Measurements from ENCODE around the gene POLG.
"Not testable (repeated sequence)": the region's sequence is repeated elsewhere in the genome, so short reads cannot be mapped to it uniquely, and the experiment has no call there.

Gene POLG

DNA sequence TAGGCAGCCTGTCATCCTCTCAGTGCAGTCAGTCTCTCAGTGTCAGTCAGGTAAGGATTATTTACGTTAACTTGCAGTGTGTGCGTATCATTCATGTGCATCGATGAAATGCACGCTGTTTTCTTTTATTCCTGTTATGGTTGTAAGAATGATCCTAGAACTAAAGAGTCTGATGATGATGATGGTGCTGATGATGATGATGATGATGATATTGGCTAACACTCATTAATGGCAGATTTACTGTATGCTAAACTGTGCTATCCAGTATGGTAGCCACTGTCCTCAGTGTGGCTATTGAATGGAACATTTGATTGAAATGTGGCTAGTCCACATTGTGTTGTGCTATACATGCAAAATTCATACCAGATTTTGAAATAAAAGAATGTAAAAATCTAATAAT lies 51.4 kb downstream of the POLG start:
- H3K27ac ChIP-seq = no peak overlapping the region
- TF ChIP-seq, protein P1, sequence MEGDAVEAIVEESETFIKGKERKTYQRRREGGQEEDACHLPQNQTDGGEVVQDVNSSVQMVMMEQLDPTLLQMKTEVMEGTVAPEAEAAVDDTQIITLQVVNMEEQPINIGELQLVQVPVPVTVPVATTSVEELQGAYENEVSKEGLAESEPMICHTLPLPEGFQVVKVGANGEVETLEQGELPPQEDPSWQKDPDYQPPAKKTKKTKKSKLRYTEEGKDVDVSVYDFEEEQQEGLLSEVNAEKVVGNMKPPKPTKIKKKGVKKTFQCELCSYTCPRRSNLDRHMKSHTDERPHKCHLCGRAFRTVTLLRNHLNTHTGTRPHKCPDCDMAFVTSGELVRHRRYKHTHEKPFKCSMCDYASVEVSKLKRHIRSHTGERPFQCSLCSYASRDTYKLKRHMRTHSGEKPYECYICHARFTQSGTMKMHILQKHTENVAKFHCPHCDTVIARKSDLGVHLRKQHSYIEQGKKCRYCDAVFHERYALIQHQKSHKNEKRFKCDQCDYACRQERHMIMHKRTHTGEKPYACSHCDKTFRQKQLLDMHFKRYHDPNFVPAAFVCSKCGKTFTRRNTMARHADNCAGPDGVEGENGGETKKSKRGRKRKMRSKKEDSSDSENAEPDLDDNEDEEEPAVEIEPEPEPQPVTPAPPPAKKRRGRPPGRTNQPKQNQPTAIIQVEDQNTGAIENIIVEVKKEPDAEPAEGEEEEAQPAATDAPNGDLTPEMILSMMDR (conservative IDR thresholded peaks at IDR 0.05) = no peak

DNA sequence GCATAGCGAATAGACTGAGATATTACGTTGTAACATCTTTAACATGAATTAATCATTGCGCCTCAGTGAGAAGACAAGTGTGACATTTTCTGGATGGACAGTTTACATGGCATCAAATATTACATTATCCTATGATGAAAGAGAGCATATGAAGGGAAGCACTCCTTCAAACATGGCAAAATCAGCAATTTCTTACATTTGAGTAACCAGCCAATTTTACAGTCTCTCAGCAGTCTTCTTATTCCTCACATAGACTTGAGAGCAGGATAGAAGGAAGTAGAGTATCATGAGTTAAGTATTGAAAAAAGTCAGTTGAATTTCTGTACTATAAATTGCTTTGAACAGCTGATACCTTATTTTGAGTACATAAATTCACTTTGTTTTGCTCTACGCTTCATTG lies 52.0 kb downstream of the POLG start:
- TF ChIP-seq, protein P1 (conservative IDR thresholded peaks at IDR 0.05) = no peak
- no peak overlapping the region for H3K27ac ChIP-seq

DNA sequence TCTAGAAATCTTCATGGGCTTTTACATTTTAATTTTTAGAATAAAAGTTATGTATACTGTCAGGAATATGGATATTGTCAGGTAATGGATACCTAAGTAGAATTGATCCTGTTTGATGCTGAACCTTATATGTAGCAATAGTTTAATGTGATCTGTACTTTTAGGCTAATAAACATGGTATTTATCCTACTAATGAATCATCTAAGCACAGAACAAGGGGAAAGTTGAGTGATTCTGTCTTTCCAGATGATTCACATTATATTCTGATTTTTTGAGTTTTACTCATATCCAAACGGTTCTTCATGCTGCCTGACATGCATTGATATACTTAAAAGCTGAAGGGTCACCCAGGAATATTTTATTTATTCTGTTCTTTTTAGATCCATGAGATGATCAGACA lies 56.3 kb downstream of the POLG start:
- no peak overlapping the region for H3K27ac ChIP-seq
- TF ChIP-seq, protein P1 (conservative IDR thresholded peaks at IDR 0.05) = no peak

DNA sequence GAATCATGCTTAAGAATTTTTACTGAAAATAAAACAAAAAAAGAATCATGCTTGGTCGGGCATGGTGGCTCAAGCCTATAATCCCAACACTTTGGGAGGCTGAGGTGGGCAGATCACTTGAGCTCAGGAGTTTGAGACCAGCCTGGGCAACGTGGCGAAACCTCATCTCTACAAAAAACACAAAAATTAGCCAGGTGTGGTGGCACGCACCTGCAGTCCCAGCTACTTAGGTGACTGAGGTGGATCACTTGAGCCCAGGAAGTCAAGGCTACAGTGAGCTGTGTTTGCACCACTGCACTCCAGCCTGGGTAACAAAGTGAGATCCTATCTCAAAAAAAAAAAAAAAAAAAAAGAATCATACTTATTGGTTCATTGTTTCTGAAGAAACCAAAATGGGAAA lies 57.3 kb downstream of the POLG start:
- H3K27ac ChIP-seq = not testable (repeated sequence)
